ENCODE results near the gene TNPO3. TPM values are rescaled to one million over a fixed set of nuclear protein-coding genes. Genes with fewer than 3 reads are reported as not detected.

The TNPO3 gene
- total and polyA plus RNA-seq, 2 of the 4 experiments (the other 2 are of a cell fraction), result 24.2 to 77.2 TPM

DNA sequence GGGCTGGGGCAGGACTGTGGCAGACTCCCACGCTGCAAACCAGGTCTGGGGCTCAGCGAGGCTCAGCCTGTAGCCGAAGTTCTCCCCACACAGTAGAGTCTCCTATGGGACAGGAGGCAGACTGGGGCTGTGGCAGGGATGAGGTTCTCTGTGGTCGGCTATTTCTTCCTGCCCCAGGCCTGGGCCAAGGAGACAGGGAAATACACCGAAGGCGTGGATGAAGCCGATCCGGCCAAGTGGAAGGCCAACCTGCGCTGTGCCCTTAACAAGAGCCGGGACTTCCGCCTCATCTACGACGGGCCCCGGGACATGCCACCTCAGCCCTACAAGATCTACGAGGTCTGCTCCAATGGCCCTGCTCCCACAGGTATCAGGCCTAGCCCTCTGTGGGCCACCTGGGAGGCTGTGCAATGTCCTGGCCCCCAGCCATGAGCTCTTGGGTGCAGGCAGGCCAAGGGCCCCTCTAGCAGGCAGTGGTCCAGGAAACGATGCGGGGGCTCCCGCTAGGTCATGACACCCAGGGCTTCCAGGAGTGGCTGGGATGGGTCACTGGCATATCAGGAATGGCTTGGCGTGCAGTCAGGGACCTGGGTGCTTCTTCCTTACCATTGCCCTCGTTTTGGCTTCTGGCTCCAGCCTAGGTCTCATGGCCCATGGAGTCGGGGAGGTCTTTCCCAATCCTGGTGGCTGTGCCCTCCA is 109.1 kb downstream of the TNPO3 start:
- H4K91ac ChIP-seq (ENCODE audit: insufficient read depth, low read depth, low read length), result no peak overlapping the region
- H3K18ac ChIP-seq (ENCODE audit: low read depth, low read length), result no peak overlapping the region
- no peaks in the 10 kb centered on the region for H4K20me1 ChIP-seq (ENCODE audit: insufficient read depth, low read length)
- no peak overlapping the region for H2BK20ac ChIP-seq (ENCODE audit: low read depth, low read length)
- TF ChIP-seq POLR2A (IDR thresholded peaks at IDR 0.05; ENCODE audit: low read depth, low read length) (no peak), MAFK (IDR thresholded peaks at IDR 0.05; ENCODE audit: low read depth, low read length) (no peak), SMC3 (IDR thresholded peaks at IDR 0.05; ENCODE audit: low read depth, low read length) (no peak), CEBPB (IDR thresholded peaks at IDR 0.05; ENCODE audit: low read depth, low read length) (no peak), MXI1 (IDR thresholded peaks at IDR 0.05; ENCODE audit: borderline replicate concordance, low read depth, low read length) (no peak), CHD1 (IDR thresholded peaks at IDR 0.05; ENCODE audit: low read depth, low read length) (no peak), CTCF (conservative IDR thresholded peaks at IDR 0.05; ENCODE audit: low read depth, low read length) (no peak), RAD21 (IDR thresholded peaks at IDR 0.05; ENCODE audit: low read length) (no peak), RCOR1 (IDR thresholded peaks at IDR 0.05; ENCODE audit: insufficient replicate concordance, low read length) (no peak), BHLHE40 (IDR thresholded peaks at IDR 0.05; ENCODE audit: low read depth, low read length) (no peak), FOS (IDR thresholded peaks at IDR 0.05; ENCODE audit: low read depth, low read length) (no peak), RFX5 (IDR thresholded peaks at IDR 0.05; ENCODE audit: low read depth, low read length) (no peak), MAZ (IDR thresholded peaks at IDR 0.05; ENCODE audit: borderline replicate concordance, low read depth, low read length) (no peak), NFE2L2 (IDR thresholded peaks at IDR 0.05; ENCODE audit: low read depth, low read length) (no peak), ELK1 (IDR thresholded peaks at IDR 0.05; ENCODE audit: borderline replicate concordance, low read depth, low read length) (no peak), USF2 (IDR thresholded peaks at IDR 0.05; ENCODE audit: low read depth, low read length) (no peak)
- H3K36me3 ChIP-seq (ENCODE audit: control insufficient read depth, insufficient read depth, low read length), result no peaks in the 10 kb centered on the region
- no peak for ATAC-seq (ENCODE audit: low read depth)
- dilution Hi-C loops (cut with HindIII; ENCODE audit: low sequenced_read_pairs, unreplicated experiment), result no loop called here
- DNase-seq, result no peak
- no peak overlapping the region for H4K5ac ChIP-seq (ENCODE audit: low read depth, low read length)
- BruUV-seq (replicated peaks), result no TSS peak
- no peak overlapping the region for H3K23ac ChIP-seq (ENCODE audit: low read depth, low read length)
- no peak overlapping the region for H3K14ac ChIP-seq (replicated peaks; ENCODE audit: low read depth, low read length)
- CTCF ChIA-PET, result no interaction called here
- no peak overlapping the region for H4K8ac ChIP-seq (ENCODE audit: low read depth in 2 of 2, low read length in 2 of 2)
- H3K4me2 ChIP-seq (ENCODE audit: low read depth, low read length), result no peak overlapping the region
- POLR2A ChIA-PET (ENCODE audit: unreplicated experiment), result interaction anchor here (0.6 kb wide), 1 partner anchor 109 kb away, joined by 3 read pairs; the partner anchor contains the start of gene TNPO3
- no peak overlapping the region for H2BK120ac ChIP-seq (ENCODE audit: low read depth, low read length)
- H3K56ac ChIP-seq (ENCODE audit: extremely low read depth, insufficient read depth, low read length), result no peak overlapping the region
- H2BK15ac ChIP-seq (ENCODE audit: low read depth, low read length), result no peak overlapping the region
- no peaks in the 10 kb centered on the region for H3K9me1 ChIP-seq (ENCODE audit: insufficient read depth, low read length)
- H3K27ac ChIP-seq (ENCODE audit: insufficient read depth, low read length), result no peak overlapping the region
- H3K4me1 ChIP-seq (ENCODE audit: control insufficient read depth, insufficient read depth, low read length), result no peaks in the 10 kb centered on the region
- H2AK9ac ChIP-seq (replicated peaks; ENCODE audit: low read depth, low read length, poor library complexity), result peak overlapping the region; percentile 42
- no peaks in the 10 kb centered on the region for H3K79me1 ChIP-seq (ENCODE audit: low read depth in 1 of 2, low read length in 2 of 2)
- H3K4ac ChIP-seq (ENCODE audit: low read depth, low read length), result no peak overlapping the region
- H2AK5ac ChIP-seq (ENCODE audit: low read depth, low read length), result no peak overlapping the region
- H2BK5ac ChIP-seq (ENCODE audit: low read depth, low read length, poor library complexity, severe bottlenecking), result no peak overlapping the region
- no peak overlapping the region for H3K4me3 ChIP-seq (ENCODE audit: insufficient read depth, low read depth, low read length)
- peaks cover 18% of the 10 kb centered on the region for H3K27me3 ChIP-seq (ENCODE audit: control insufficient read depth, insufficient read depth, low read length)
- no peak overlapping the region for H3K9ac ChIP-seq (ENCODE audit: low read depth, low read length)
- WGBS, 2 experiments (ENCODE audit: extremely low coverage in 2 of 2, insufficient read length in 1 of 2), result 90% methylated on average over 6 of the region's 21 CpGs; no CpG with 5 or more reads in 1 of the 2 experiments
- no peak overlapping the region for H2AFZ ChIP-seq (replicated peaks; ENCODE audit: low read length, poor library complexity)
- intact Hi-C loops (cut with micrococcal nuclease), result no loop called here
- no peaks in the 10 kb centered on the region for H3K9me3 ChIP-seq (ENCODE audit: control insufficient read depth, insufficient read depth, low read length)
- in situ Hi-C loops (cut with MboI; ENCODE audit: low sequenced_read_pairs), result no loop called here
